ENCODE measurements around the gene RRP1B.
A peak's percentile ranks its signal among the peaks of the same experiment; 100 is the strongest.
"Not testable (repeated sequence)": the region's sequence is repeated elsewhere in the genome, so short reads cannot be mapped to it uniquely, and the experiment has no call there.

RRP1B gene

GRCh38 chr21:43643193-43643592 is 16.2 kb upstream of the RRP1B start:
- peak; percentile 72 for DNase-seq

DNA sequence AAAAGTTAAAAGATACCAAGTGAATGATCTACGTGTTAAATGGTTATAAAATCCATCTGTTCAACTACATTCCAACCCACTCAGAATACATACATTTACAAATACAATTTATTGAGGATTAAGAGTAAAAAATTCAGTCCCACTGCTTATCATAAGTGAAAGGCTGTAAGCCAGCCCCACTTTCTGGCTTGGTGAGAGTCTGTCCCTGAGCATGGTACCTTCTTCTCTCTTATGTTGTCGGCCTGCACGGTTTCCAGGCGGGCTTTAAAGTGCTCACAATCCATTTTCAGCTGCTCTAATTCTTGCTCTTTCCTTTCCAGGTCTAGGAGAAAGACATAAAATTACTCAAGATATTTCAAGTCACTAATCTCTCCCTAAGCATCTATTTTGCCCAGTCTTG is 15.3 kb upstream of the RRP1B start:
- DNase-seq, result no peak

DNA sequence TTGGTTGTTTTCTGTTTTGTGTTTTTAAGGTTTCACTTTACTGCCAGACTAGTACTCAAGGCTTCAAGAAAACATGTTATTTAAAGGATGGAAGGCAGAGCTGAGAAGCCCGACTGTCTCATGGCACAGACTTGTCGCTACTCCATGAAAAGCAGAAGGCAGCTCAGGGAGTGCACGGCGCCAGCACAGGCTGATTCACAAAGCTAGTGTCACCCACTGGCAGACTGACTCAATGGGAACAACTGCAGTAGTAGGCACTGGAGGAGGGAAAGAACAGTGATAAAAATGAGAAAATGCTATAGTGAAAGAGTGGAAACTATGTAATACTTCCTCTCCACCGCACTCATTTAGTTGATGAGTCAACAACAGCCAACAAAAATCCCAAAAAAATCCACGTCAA is 14.8 kb upstream of the RRP1B start:
- DNase-seq, result no peak

- peak; percentile 45 for DNase-seq
These were observed 14.0 kb upstream of the RRP1B start for GRCh38 chr21:43645136-43645891.

GRCh38 chr21:43645976-43646375 is 13.4 kb upstream of the RRP1B start:
- no peak for DNase-seq

GRCh38 chr21:43646550-43647260 is 12.7 kb upstream of the RRP1B start:
- DNase-seq, result peak; percentile 94

GRCh38 chr21:43648171-43648570 is 11.2 kb upstream of the RRP1B start:
- DNase-seq, result no peak

- not testable (repeated sequence) for DNase-seq
These were observed 7.4 kb upstream of the RRP1B start for GRCh38 chr21:43651926-43652325.

GRCh38 chr21:43652616-43653015 is 6.7 kb upstream of the RRP1B start:
- DNase-seq, result no peak

DNA sequence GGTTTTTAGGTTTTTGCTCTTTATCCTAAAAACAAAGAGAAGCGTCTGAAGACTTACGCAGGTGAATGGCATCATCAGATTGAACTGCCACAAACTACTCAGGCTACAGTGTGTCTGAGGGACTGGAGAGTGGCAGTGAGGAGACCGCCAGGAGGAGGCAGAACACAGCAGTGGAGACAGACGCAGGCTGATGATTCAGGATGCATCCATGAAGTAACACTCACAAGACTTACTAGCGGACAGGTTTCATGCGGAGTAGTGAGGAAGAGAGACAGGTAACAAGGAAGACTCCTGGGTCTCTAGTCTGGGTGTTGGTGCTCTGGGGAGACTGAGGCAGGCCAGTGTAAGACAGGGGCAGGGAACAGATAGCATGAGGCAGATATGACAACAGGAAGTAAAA is 5.7 kb upstream of the RRP1B start:
- DNase-seq, result no peak

GRCh38 chr21:43654806-43655489 is 4.4 kb upstream of the RRP1B start:
- DNase-seq, result no peak

DNA sequence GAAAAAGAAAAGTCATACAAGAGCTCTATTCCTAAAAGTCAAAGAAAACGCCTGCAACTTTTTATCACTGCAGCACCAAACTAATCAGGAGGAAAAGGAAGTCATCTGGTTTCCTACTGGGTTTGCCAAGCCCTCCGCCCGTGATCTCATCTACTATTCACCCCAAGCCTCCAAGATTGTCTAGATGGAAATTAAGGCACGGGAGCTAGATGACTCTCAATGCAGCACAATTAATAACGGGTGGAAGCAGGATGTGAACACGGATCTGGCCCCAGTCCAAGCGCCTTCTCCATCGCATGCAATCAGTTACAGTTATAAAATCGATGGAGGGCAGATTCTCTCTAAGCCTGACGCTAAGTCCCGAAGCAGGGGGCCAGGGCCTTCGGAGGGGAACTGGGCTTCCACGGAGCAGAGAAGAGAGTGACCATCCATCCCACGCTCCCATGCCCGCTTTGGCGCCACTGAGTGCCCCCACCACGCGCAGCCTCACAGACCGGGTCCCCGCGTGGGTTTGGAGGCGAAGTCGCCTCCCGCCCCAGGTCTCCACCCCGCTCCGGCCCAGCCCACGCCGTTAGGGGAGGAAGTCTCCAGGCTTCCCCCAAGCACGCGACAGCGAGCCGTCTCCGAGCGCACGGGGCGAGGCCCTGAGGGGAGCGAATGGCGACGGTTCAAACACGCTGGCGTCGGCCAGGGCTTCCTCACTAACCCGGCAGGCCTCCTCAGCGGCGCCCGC is 1.8 kb upstream of the RRP1B start:
- DNase-seq, result no peak

DNA sequence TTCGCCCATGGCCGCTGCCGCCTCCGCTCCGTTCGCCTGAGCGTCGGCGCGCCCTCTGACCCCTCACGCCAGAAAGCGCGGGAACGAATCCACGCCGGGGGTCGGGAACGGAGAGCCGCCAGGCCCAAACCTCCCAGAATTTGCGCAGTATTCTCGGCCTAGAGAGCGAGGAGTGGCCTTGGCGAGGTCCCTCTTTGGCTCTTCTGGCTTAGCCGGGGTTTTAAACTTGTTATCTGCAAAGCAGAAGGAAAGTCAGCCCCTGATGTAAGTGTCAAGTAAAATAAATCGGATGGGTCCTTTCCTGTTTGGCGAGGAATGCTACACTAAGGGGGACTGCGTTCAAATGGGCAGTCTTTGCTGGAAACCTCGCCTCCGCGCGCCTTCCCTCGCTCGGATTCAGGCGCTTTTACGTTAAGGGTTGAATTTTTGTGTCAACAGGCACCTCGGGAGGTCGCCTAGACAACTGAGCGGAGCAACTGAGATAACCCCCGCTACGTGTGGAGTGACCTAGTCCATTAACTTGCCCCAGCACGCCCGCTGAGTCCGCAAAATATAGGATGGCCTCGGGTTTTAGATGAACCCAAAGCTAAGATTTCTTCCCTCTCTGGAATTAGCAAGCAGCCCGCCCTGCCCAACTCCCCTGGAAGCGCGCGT is 1.1 kb upstream of the RRP1B start:
- no peak for DNase-seq

DNA sequence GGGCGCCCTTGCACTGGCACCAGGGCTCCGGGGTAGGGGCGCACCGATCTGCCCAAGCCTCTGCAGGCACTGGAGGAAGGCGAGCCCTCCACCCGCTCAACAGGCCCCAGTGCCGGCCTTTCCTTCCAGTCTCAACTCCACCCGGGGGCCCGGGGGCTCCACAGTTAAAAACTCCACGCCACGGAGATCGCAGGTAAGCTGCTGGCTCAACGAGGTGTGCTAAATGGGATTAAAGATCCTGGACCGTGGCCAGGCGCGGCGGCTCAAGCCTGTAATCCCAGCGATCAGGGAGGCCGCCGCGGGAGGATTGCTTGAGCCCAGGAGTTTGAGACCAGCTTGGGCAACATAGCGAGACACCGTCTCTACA is 608 bp upstream of the RRP1B start:
- DNase-seq, result no peak

- no peak for DNase-seq
These were observed 2.9 kb downstream of the RRP1B start for GRCh38 chr21:43662286-43662685.

- DNase-seq, result no peak
These were observed 3.7 kb downstream of the RRP1B start for GRCh38 chr21:43663033-43663432.

DNA sequence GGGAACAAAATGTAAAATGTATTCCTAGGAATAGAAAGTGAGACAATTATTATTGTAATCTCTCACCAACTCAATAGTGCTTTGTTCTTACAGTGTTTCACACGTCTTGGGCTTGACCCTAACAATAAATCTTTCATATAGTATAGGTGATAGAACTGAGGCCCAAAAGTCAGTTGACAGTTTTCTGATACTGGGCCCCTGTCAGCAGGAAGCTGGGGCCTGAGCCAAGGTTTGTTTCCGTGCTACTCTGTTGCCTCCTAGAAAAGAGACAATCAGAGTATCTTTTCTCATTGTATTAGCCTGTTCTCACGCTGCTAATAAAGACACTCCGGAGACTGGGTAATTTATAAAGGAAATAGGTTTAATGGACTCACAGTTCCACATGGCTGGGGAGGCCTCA is 5.0 kb downstream of the RRP1B start:
- DNase-seq, result no peak

DNA sequence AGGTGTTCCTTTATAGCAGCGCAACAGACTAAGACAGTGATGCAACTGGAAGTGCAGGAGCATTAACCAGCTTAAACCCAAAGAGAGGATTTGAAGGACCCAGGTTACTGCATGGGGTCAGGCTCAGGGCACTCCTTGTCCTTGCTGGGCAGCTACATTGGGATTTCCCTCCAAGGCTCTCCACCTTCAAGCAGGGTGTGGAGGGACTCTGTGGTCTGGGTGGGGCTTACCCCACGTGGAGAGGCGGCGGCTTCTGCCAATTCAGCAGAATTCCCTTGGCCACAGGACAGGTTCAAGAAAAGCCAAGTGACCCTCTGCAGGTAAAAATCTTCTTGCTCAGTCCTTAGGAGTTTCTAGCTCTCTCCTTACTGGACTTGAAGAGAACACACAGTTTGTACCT is 6.5 kb downstream of the RRP1B start:
- DNase-seq, result no peak

DNA sequence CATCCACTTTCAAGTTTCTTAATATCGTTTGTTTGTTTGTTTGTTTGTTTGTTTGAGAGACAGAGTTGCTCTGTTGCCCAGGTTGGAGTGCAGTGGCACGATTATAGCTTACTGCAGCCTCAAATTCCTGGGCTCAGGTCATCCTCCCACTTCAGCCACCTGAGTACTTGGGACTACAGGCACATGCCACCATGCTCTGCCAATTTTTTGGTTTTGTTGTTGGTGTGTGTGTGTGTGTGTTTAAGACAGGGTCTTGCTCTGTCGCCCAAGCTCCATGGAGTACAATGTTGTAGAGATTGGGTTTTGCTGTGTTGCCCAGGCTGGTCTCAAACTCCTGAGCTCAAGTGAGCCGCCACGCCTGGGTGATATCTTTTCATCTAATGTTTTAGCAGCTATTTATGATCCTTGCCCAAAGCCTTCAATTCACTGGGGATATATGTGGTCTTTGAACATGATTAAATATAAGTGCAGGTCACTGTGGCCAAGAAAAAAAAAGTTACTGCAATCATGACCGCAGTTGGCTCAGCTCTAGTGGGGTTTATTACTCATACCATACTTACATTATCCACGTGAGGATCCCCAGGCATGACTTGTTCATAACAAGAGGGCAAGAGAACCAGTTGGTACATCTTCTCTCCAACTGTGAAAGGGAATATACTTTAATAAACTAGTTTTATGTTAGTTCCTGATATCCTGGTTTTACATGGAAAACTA is 8.0 kb downstream of the RRP1B start:
- no peak for DNase-seq

GRCh38 chr21:43669828-43670605 is 10.7 kb downstream of the RRP1B start:
- DNase-seq, result no peak

DNA sequence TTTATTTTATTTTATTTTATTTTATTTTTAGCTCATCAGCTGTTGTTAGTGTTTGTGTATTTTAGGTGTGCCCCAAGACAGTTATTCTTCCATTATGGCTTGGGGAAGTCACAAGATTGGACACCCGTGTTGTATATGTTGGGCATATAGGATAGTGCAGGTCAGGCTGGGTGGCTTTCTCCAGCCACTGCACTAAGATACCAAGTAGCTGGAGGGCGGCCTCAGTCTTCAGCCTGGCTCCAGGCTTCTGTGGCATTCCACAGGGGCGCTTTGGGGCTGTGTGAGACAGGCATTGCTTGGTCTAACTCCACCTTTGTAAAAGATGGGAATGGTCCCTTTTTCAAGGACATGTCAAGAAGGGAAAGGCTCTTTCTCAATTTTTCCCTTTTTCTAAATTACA is 16.5 kb downstream of the RRP1B start:
- no peak for DNase-seq

Measured in NCI-H2171 treated with DMSO at 0.1 percent for 48 hours (cell line).